Left cardiac atrium (tissue), 4 donors: ENCODE measurements around the gene WDR90. TPM values are rescaled to one million over a fixed set of nuclear protein-coding genes. Genes with fewer than 3 reads are reported as not detected.

Source experiments
- ATAC-seq, 2 donors: fragments of 200-7000 bp; cut with Tn5 transposase; one replicate each; pipeline ENCODE4 v1.9.1; 2020; ENCODE audit warnings: mild to moderate bottlenecking in 2 of 2, moderate library complexity in 2 of 2
- DNase-seq: peaks from one replicate; pipeline ENCODE4 v3.0.0-alpha.2; 2020
- intact Hi-C, 2 donors: fragments of 100-400 bp; cut with DNase I; formaldehyde crosslinking; loops; one replicate each; pipeline versions ENCODE4 v1.14.1 to v1.15.1; 2022 to 2023
- total RNA-seq, 2 donors: library from RNA; stranded (reverse); fragmentation: NEBNext Ultra II Directional; extraction: Animal tissue kit (Norgen Biotek cat#: 25700); gene quantifications; one replicate each; pipeline ENCODE4 v1.2.1, GENCODE V29; 2021
- donor health status: DM: no; HTN: yes; CAD: no.
- donor health status: DM: no; HTN: yes; CAD: no; lungs with severe emphysema.
- donor health status: DM: yes; HTN: yes; CAD: no.
- donor health status: Dilated cardiomyopathy.

WDR90 gene
- total RNA-seq, 2 donors from 2014 or later, result 9.6 to 15.5 TPM

GRCh38 chr16:635573-636205, 13.5 kb upstream of the WDR90 start:
- ATAC-seq (no peak), DNase-seq (no peak)
- intact Hi-C loops, result loop anchor here in 1 of 2 donors (5.0 kb wide), 1 partner anchor 43 kb away; the partner anchor contains the start of gene RAB40C

- peak; percentile 89 to 90 for ATAC-seq
- intact Hi-C loops, result loop anchor here in 1 of 2 donors (5.0 kb wide), 1 partner anchor 44 kb away; the partner anchor contains the start of gene RAB40C
Measured at GRCh38 chr16:636206-637080, 12.7 kb upstream of the WDR90 start, which contains the start of gene METTL26. Gene METTL26, minus strand, starts transcription at chr16:636305. Its CDS starts 15 bp downstream, at chr16:636290.

GRCh38 chr16:637081-638018, 11.8 kb upstream of the WDR90 start:
- intact Hi-C loops, result loop anchor here in 1 of 2 donors (5.0 kb wide), 1 partner anchor 45 kb away; the partner anchor contains the start of gene RAB40C
- DNase-seq (peak; percentile 93), ATAC-seq (peak; percentile 82 to 85)

More at GRCh38 chr16:636206-637080, 12.7 kb upstream of the WDR90 start, which contains the start of gene METTL26:
- peak; percentile 98 for DNase-seq

- DNase-seq (no peak), ATAC-seq (no peak)
- intact Hi-C loops, result loop anchor here in 1 of 2 donors (5.0 kb wide), 1 partner anchor 46 kb away; the partner anchor contains the start of gene RAB40C
Measured at GRCh38 chr16:638034-638543, 11.1 kb upstream of the WDR90 start.

GRCh38 chr16:638836-639235, 10.3 kb upstream of the WDR90 start:
- no peak for ATAC-seq
- intact Hi-C loops, result loop anchor here in 1 of 2 donors (5.0 kb wide), 1 partner anchor 47 kb away; the partner anchor contains the start of gene RAB40C
- no peak for DNase-seq

GRCh38 chr16:640614-641013, 8.6 kb upstream of the WDR90 start:
- DNase-seq (no peak), ATAC-seq (no peak)
- intact Hi-C loops, result no loop called here

GRCh38 chr16:641326-642188, 7.6 kb upstream of the WDR90 start, which contains the start of gene MCRIP2:
Gene MCRIP2, plus strand, starts transcription at chr16:641828. Its CDS starts 164 bp downstream, at chr16:641992.
- intact Hi-C loops, result no loop called here
- ATAC-seq (peak; percentile 70 to 71), DNase-seq (peak; percentile 92)

GRCh38 chr16:642189-643049, 6.7 kb upstream of the WDR90 start:
- ATAC-seq (peak; percentile 36 to 69), DNase-seq (no peak)
- intact Hi-C loops, result no loop called here

GRCh38 chr16:643050-643368, 6.2 kb upstream of the WDR90 start:
- DNase-seq (no peak), ATAC-seq (no peak)
- intact Hi-C loops, result no loop called here

GRCh38 chr16:644556-644955, 4.6 kb upstream of the WDR90 start:
- no peak for DNase-seq
- ATAC-seq, result no peak
- intact Hi-C loops, result no loop called here

GRCh38 chr16:645852-646678, 3.1 kb upstream of the WDR90 start:
- intact Hi-C loops, result no loop called here
- no peak for ATAC-seq
- no peak for DNase-seq

- DNase-seq, result no peak
- ATAC-seq, result no peak
- intact Hi-C loops, result no loop called here
Measured at GRCh38 chr16:646679-647172, 2.4 kb upstream of the WDR90 start.

GRCh38 chr16:647173-647902, 1.8 kb upstream of the WDR90 start:
- ATAC-seq, result no peak
- intact Hi-C loops, result no loop called here
- no peak for DNase-seq

- DNase-seq, result no peak
- intact Hi-C loops, result no loop called here
Measured at GRCh38 chr16:648071-648780, 939 bp upstream of the WDR90 start.

GRCh38 chr16:649631-650030, 466 bp downstream of the WDR90 start:
- peak; percentile 1 to 2 for ATAC-seq
- no peak for DNase-seq
- intact Hi-C loops, result no loop called here

More at GRCh38 chr16:648071-648780, 939 bp upstream of the WDR90 start:
- no peak for ATAC-seq
